Left renal pelvis (tissue), 4 donors: ENCODE results near the gene DXO. TPM values are rescaled to one million over a fixed set of nuclear protein-coding genes. Genes with fewer than 3 reads are reported as not detected.
"Not testable (repeated sequence)": the region's sequence is repeated elsewhere in the genome, so short reads cannot be mapped to it uniquely, and the experiment has no call there.

Experiments
- DNase-seq, 4 donors: peaks; one replicate each; pipeline ENCODE4 v3.0.0-alpha.2; 2013; ENCODE audit warnings: low read depth in 4 of 4, low spot score in 3 of 4
- polyA plus RNA-seq, 4 donors: library from polyadenylated mRNA; unstranded; fragments of 120-200 nt; gene quantifications; one replicate each; pipeline ENCODE4 v1.2.1, GENCODE V29; 2013; ENCODE audit not compliant: insufficient read length in 4 of 4

DXO gene
- 10 to 100 TPM; 22.6 to 37.5 (median 30.1) TPM for polyA plus RNA-seq

DNA sequence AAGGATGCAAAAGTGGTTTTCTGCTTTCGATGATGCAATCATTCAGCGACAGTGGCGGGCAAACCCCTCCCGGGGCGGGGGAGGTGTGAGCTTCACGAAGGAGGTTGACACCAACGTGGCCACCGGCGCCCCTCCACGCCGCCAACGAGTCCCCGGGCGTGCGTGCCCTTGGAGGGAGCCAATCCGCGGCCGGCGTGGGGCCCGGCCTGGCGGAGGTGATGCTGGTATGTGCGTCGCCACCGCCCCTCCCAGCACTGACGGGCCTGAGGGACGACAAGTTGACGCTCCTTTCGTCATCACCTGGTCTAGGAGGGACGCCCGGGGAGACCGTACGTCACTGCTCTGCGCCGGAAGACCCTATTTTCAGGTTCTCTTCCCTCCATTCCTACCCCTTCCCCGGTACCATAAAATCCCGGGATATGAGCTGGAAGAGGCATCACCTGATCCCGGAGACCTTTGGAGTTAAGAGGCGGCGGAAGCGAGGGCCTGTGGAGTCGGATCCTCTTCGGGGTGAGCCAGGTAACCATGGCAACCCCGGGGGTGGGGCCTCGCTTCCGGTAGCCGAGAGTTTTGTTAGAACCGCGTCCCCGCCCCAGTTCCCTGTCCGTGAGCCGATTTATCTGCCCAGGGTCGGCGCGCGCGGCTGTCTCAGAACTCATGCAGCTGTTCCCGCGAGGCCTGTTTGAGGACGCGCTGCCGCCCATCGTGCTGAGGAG lies at the start of gene DXO:
Gene DXO (minus strand): TSS at position 146 of the 716 bp plus-strand sequence. CDS start 463 bp downstream, outside the sequence.
- DNase-seq = peak; percentile 92 to 97 (median 96)

- DNase-seq = not testable (repeated sequence)
Measured at GRCh38 chr6:32014547-32014946, 42.6 kb upstream of the DXO start, which contains the start of gene C4B. Gene C4B, plus strand, starts transcription at chr6:32014795. Its CDS starts 51 bp downstream, at chr6:32014846.

- not testable (repeated sequence) for DNase-seq
Measured at GRCh38 chr6:32013738-32014137, 41.8 kb upstream of the DXO start.

DNA sequence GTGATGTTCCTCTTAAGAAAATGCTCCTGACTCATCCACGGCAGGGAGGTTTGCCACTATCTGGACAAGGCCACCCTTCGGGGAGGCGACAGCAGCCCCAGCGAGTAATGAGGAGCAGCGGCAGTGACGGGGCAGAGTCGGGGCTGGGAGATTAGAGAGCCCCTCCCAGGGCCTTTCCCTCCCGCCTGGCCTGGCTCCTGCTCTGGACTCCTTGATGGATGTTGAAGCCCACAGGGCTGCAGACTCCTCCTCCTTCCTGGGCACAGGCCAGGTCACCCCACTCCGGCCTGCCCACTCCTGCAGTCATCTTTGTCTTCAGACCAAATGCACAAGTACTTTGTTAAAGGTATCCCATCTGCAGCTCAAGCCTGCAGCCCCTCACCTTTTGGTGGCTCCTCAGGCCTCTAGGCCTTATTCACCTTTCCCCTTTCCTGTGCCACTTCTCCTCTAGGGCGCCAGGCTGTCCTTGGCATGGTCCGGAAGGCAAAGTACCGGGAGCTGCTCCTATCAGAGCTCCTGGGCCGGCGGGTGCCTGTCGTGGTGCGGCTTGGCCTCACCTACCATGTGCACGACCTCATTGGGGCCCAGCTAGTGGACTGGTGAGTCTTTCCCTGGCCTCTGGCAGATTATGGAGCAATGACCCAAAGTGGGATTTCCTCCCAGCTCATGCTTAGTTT lies 41.1 kb upstream of the DXO start:
- not testable (repeated sequence) for DNase-seq

DNA sequence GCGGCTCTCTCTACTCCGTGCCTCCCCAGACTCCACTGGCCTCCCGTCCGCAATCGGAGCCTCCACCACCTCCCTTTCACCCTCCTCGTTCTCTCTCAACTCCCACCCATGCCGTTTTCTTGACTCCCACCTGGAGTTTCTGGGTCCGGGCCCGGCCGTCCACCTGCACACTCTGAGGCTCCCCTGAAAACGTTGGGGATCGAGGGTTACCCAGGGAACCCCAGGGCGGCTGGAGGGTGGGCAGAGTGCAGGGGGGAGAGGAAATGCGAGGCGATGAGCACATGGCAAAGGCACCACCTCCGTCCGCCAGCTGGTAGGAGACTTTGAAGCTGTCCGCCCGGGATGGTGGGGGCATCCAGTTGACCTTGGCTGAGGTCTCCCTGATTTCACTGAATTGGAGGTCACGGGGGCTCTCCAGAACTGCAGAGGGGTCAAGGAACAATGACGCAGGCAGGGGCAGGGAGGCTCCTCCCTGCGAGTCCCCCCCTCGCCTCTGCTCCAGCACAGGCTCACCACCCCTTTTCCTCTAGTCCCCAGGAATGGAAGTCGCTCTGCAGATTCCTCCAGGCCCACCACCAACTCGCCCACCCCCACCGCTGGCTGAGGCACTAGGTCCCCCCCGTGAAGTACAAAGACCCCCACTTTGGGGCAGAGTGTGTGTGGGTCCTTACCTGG lies 39.1 kb upstream of the DXO start:
- not testable (repeated sequence) for DNase-seq

DNA sequence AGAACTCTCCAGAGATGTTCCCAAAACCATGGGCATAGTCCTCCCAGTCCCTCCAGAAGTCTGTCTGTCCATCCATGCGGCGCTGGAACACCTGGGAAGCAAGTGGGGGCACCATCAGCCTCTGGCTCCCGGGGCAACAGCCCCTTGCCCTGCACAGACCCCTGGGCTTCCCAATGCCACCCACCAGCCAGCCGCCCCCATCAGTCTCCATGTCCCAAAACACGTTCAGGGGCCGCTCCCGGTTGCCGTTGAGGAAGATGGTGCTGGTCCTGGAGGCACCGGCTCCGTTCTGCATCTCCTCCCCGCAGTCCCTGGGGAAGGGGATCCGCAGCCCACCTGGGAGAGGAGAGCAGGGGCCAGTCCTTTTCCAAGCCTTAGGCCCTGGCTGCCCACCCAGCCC lies 37.6 kb upstream of the DXO start:
- DNase-seq = not testable (repeated sequence)

DNA sequence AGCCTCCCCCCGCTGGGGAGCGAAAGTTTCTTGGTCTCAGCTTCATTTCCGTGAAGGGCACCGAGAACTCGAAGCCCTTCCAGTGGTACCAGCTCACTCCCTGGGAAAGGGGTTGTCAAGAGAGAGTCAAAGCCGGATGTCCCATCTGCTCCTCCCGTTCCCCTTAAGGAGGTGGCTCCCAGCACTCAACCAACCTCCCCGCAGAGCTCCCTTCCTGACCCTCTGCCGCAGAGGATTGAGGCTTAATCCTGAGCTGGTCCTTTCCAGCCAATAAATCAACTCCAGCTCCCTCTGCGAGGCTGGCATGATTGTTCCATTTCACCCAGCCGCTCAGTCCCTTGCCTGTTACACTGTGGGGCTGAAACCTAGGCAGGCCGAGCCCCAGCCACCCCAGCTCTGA lies 36.7 kb upstream of the DXO start:
- DNase-seq = not testable (repeated sequence)

- not testable (repeated sequence) for DNase-seq
Measured at GRCh38 chr6:32008037-32008436, 36.1 kb upstream of the DXO start.

DNA sequence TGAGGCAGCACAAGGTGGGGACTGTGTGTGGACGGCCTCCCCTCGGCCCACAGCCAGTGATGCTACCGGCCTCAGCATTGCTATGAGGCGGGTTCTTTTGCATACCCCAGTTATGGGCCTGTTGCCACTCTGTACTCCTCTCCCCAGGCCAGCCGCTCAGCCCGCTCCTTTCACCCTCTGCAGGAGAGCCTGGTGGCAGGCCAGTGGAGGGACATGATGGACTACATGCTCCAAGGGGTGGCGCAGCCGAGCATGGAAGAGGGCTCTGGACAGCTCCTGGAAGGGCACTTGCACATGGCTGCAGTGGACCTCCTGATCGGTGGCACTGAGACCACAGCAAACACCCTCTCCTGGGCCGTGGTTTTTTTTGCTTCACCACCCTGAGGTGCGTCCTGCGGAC lies 35.1 kb upstream of the DXO start:
- DNase-seq = not testable (repeated sequence)

GRCh38 chr6:32005991-32006529 lies 34.1 kb upstream of the DXO start:
- DNase-seq = not testable (repeated sequence)

DNA sequence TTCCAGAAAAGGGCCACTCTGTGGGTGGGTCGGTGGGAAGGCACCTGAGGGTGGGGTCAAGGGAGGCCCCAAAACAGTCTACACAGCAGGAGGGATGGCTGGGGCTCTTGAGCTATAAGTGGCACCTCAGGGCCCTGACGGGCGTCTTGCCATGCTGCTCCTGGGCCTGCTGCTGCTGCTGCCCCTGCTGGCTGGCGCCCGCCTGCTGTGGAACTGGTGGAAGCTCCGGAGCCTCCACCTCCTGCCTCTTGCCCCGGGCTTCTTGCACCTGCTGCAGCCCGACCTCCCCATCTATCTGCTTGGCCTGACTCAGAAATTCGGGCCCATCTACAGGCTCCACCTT lies 33.6 kb upstream of the DXO start:
- DNase-seq = not testable (repeated sequence)

DNA sequence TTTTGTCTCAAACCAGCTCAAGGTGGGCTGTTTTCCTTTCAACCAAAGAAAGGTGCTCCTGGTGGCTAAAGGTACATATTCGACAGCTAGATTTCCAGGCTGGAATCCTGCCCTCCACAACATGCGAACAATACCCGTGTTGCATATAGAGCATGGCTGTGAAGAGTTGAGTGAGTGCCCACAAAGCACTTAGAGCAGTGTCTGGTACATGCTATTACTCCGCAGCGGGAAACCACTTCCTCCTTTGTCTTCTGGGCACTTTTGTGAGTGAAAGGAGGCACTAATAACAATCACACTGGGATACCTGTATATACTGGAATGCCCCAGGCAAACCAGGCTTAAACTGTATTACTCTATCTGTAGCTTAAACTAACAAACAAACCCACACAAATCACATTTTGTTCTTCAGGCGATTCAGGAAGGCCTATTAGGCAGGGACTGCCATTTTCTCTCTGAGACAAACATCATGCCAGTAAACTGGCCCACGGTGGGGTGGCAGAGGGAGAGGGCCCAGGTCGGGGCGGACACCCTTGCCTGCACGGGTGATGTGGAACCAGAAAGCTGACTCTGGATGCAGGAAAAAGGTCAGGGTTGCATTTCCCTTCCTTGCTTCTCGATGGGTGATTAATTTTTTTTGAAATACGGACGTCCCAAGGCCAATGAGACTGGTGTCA lies 33.1 kb upstream of the DXO start:
- not testable (repeated sequence) for DNase-seq

- not testable (repeated sequence) for DNase-seq
Measured at GRCh38 chr6:32004393-32004792, 32.5 kb upstream of the DXO start.

- not testable (repeated sequence) for DNase-seq
Measured at GRCh38 chr6:32003301-32003700, 31.4 kb upstream of the DXO start.

DNA sequence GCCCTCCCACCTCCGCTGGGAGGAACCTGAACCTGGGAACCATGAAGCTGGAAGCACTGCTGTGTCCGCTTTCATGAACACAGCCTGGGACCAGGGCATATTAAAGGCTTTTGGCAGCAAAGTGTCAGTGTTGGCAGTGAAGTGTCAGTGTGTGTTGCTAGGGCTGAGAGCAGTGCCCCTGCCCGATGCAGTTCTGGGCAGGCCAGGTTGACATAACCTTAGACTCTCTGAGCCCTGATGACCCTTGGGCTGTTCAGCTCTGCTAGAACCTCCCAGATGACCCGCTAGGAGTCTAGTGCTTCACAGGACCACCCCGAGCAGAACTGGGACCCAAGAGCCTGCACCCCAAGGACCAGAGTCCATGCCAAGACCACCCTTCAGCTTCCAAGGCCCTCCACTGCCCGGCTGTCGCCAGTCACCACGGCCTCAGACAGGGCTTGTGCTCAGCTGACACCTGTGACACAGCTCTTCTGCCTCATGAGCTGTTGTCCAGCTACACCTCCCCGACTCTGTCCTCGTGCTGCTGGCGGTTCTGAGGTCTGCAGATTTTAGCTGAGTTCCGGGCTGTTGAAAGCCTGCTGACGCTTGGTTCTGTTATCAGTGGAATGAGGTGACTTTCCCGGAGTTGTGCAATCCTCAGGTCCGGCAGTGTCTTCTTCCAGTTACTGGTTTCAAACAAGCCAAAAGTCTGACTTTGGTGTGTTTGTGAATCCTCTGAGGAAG lies 30.8 kb upstream of the DXO start:
- DNase-seq = not testable (repeated sequence)

DNA sequence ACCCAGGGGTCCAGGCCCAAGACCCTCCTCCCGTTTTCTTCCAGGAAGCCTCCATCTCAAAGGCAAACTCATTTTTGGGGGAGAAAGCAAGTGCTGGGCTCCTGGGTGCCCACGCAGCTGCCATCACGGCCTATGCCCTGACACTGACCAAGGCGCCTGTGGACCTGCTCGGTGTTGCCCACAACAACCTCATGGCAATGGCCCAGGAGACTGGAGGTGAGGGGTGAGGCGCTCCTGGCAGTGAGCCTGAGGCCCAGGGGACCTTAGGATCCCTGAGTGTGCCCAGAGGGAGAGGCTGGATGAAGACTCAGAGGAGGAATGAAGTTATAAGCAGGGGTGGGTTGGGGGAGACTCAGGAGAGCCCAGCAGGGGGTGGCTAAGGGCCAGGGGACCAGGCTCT lies 24.4 kb upstream of the DXO start:
- not testable (repeated sequence) for DNase-seq

- DNase-seq = not testable (repeated sequence)
Measured at GRCh38 chr6:31994421-31994820, 22.5 kb upstream of the DXO start.

GRCh38 chr6:31989363-31989762 lies 17.4 kb upstream of the DXO start:
- not testable (repeated sequence) for DNase-seq

- not testable (repeated sequence) for DNase-seq
Measured at GRCh38 chr6:31981744-31982143, 9.8 kb upstream of the DXO start, which contains the start of gene C4A. Gene C4A, plus strand, starts transcription at chr6:31982057. Its CDS starts 51 bp downstream, at chr6:31982108.

DNA sequence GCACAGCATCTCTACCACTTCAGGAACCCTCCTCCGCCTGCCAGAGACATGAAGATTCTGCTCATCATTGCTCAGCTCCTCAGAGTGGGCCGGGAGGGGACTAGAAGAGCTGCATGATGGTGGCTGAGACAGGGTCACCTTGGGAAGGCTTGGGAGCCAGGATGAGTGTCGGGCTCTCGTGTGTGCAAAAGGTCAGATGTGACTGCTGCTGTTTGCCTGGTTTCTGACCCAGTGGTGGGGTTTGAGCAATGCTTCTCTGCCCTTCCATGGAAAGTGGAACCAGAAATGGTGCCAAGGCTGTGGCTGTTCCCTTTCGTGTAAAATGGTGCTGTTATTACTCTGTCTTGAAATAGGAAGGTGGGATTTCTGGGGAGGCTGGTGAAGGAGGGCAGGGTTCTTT lies 9.1 kb upstream of the DXO start:
- not testable (repeated sequence) for DNase-seq
